T-cell (primary cell): ENCODE data around the gene TENT4B. TPM values are rescaled to one million over a fixed set of nuclear protein-coding genes. Genes with fewer than 3 reads are reported as not detected.

ENCODE experiments used
- ATAC-seq, 4 experiments: fragments of 200-7000 bp in 3 of 4; fragments of 150-1000 bp in 1 of 4; cut with Tn5 transposase; replicated peaks in 1 of 4; 1 replicate in 3 of 4; 2 replicates in 1 of 4; pipeline ENCODE4 v1.10.0; 2021; ENCODE audit warnings: moderate library complexity in 3 of 4, mild to moderate bottlenecking in 2 of 4, moderate number of reproducible peaks in 1 of 4
- CTCF ChIA-PET, 2 donors: fragments of 300-600 bp; sonication (Branson Sonifier 250); formaldehyde crosslinking; loops; one replicate each; lab custom pipeline; 2022; ENCODE audit warnings: antibody characterized with exemption in 2 of 2; lab: Charles Lee
- POLR2A ChIA-PET, 2 donors: fragments of 300-600 bp; sonication (Branson Sonifier 250); formaldehyde crosslinking; loops; one replicate each; lab custom pipeline; 2022; ENCODE audit warnings: antibody characterized with exemption in 2 of 2; lab: Charles Lee
- DNase-seq, 35 experiments: peaks; one replicate each; pipeline versions ENCODE4 v3.0.0 to v3.0.0-alpha.2; 2013 to 2023
- H3K27ac ChIP-seq: one replicate; pipeline ENCODE4 v1.5.1; 2013; ENCODE audit warnings: low read length
- H3K27me3 ChIP-seq, 2 experiments: replicated peaks in 1 of 2; 1 replicate in 1 of 2; 2 replicates in 1 of 2; pipeline versions ENCODE4 v1.6.1 to v1.7.0; 2013; ENCODE audit warnings: low read length in 1 of 2, mixed read lengths in 1 of 2; ENCODE audit not compliant: control insufficient read depth in 2 of 2, insufficient read depth in 2 of 2; ENCODE audit errors: extremely low read depth in 1 of 2
- H3K36me3 ChIP-seq, 2 donors: 1 replicate in 1 of 2; 2 replicates in 1 of 2; pipeline versions ENCODE4 v1.6.1 to v1.7.0; 2013; ENCODE audit warnings: low read length in 1 of 2; ENCODE audit not compliant: control insufficient read depth in 2 of 2, insufficient read depth in 1 of 2; ENCODE audit errors: extremely low read depth in 1 of 2
- H3K4me1 ChIP-seq, 2 experiments: 1 replicate in 1 of 2; 2 replicates in 1 of 2; pipeline versions ENCODE4 v1.6.1 to v1.7.0; 2013; ENCODE audit warnings: low read length in 2 of 2, mixed read lengths in 1 of 2; ENCODE audit not compliant: insufficient read depth in 2 of 2, control insufficient read depth in 1 of 2; ENCODE audit errors: extremely low read depth in 1 of 2
- H3K4me3 ChIP-seq, 2 donors: 1 replicate in 1 of 2; 2 replicates in 1 of 2; pipeline versions ENCODE4 v1.5.1 to v1.7.0; 2013; ENCODE audit warnings: mild to moderate bottlenecking in 2 of 2, low read length in 1 of 2, moderate library complexity in 1 of 2; ENCODE audit not compliant: control insufficient read depth in 1 of 2; ENCODE audit errors: extremely low read depth in 1 of 2
- H3K9me3 ChIP-seq: 2 replicates; pipeline ENCODE4 v1.7.0; 2013
- H3K27ac Mint-ChIP-seq, 2 donors: one replicate each; pipeline ENCODE4 v1.8.0; 2020 to 2021; ENCODE audit warnings: mild to moderate bottlenecking in 2 of 2, mixed read lengths in 2 of 2
- H3K27me3 Mint-ChIP-seq, 2 donors: one replicate each; pipeline ENCODE4 v1.8.0; 2021 to 2022; ENCODE audit warnings: mixed read lengths in 2 of 2
- H3K36me3 Mint-ChIP-seq: one replicate; pipeline ENCODE4 v1.8.0; 2021; ENCODE audit warnings: mixed read lengths
- H3K4me1 Mint-ChIP-seq, 3 donors: one replicate each; pipeline ENCODE4 v1.8.0; 2020 to 2022; ENCODE audit warnings: mixed read lengths in 3 of 3, mild to moderate bottlenecking in 1 of 3
- H3K4me3 Mint-ChIP-seq, 3 donors: one replicate each; pipeline ENCODE4 v1.8.0; 2020 to 2022; ENCODE audit warnings: mild to moderate bottlenecking in 3 of 3, mixed read lengths in 3 of 3, moderate library complexity in 3 of 3
- H3K9me3 Mint-ChIP-seq, 3 donors: one replicate each; pipeline ENCODE4 v1.8.0; 2020 to 2022; ENCODE audit warnings: mixed read lengths in 3 of 3
- WGBS: methylation state at CpG from one replicate; pipeline ENCODE4 v1.1.5; 2013; ENCODE audit warnings: missing lambda C conversion rate; ENCODE audit not compliant: insufficient coverage; 5-methylcytosine and 5-hydroxymethylcytosine counted together
- total RNA-seq, 35 experiments: library from RNA in 6 of 35; stranded (reverse) in 6 of 35; fragments of 120-200 nt in 1 of 35; gene quantifications; one replicate each; pipeline versions ENCODE4 v1.2.1 to v1.2.4 and lab custom pipeline; 2013 to 2026

Gene TENT4B
- total RNA-seq, 5 donors from 2014 or later (not counting 1 experiment from before 2014, with no cell fraction given) = 20.2 to 31.9 (median 20.9) TPM

DNA sequence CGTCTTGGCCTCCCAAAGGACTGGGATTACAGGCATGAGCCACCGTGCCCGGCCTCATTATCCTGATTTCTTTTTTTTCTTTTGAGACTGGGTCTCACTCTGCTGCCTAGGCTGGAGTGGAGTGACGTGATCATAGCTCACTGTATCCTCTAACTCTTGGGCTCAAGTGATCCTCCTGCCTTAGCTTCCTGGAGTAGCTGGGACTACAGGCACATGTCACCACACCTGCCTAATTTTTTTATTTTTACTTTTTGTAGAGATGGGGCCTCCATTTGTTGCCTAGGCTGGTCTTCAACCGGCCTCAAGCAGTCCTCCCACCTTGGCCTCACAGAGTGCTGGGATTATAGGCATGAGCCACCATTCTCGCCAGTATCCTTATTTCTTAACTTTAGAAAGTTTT is 3.5 kb downstream of the TENT4B start:
- H3K27ac Mint-ChIP-seq = peak overlapping the region; percentile 69
- no peaks in the 10 kb centered on the region for H3K27me3 Mint-ChIP-seq
- Histone ChIP-seq H3K4me1 (peaks cover 34 to 47% of the 10 kb centered on the region in 2 experiments), H3K27me3 (no peaks in the 10 kb centered on the region), H3K9me3 (no peaks in the 10 kb centered on the region), H3K36me3 (no peaks in the 10 kb centered on the region), H3K27ac (no peak overlapping the region), H3K4me3 (no peak overlapping the region)
- WGBS = 100% methylated on average over 1 of the region's 6 CpGs
- H3K36me3 Mint-ChIP-seq = peaks cover 14% of the 10 kb centered on the region
- no peak for DNase-seq
- no peaks in the 10 kb centered on the region for H3K9me3 Mint-ChIP-seq
- no peak for ATAC-seq
- peak overlapping the region; percentile 49 to 90 (median 87) for H3K4me3 Mint-ChIP-seq
- ChIA-PET POLR2A (interaction anchor here in 1 of 2 donors (0.7 kb wide), 1 partner anchor 10 kb away, joined by 3 read pairs; no protein-coding TSS in a partner anchor), CTCF (interaction anchor here in 1 of 2 donors (0.9 kb wide), 1 partner anchor 54 kb away, joined by 3 read pairs; no protein-coding TSS in a partner anchor)
- peaks cover 69 to 78% (median 70%) of the 10 kb centered on the region in 3 donors for H3K4me1 Mint-ChIP-seq

DNA sequence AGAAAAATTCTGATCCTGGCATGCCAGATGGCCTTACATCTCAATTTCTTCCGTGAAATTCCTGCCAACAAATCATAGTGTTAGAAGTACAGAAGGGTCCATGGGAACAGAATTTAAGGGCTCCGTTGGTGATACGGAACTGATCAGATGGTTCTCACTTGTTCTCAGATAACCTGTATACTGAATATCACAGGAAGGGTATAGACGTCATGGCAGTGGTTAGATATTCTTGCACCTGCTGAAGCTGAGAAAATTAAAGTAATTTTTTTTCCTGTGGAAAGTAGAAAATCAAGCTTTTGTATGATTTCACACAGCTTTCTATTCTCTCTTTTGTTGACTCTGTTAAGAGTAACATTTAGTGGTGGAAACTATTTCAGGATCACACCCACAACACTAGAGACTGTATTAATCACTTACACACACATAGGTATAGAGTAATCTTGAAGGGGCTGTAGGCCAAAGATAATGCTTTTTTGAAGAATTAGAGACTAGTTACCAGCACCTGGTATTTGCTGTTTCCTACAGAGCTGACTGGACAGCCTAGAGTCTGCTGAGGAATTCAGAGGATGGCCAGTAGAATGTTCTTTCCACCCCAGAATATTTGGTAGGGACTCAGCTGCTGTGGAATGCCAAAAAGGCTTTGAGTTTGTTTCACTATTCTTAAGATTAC is 7.5 kb downstream of the TENT4B start:
- H3K27me3 Mint-ChIP-seq = no peaks in the 10 kb centered on the region
- peak overlapping the region; percentile 64 to 76 for H3K27ac Mint-ChIP-seq
- Histone ChIP-seq H3K27ac (peak overlapping the region; percentile 62), H3K36me3 (no peaks in the 10 kb centered on the region), H3K9me3 (no peaks in the 10 kb centered on the region), H3K4me3 (no peak overlapping the region), H3K27me3 (no peaks in the 10 kb centered on the region), H3K4me1 (peaks cover 25 to 34% of the 10 kb centered on the region in 2 experiments)
- ATAC-seq (peak; percentile 41 to 86 (median 62)), DNase-seq (peak in 3 of 35 experiments; percentile 4 to 62 (median 21))
- H3K4me1 Mint-ChIP-seq = peaks cover 67 to 72% (median 70%) of the 10 kb centered on the region in 3 donors
- ChIA-PET POLR2A (interaction anchor here (0.6 to 0.7 kb wide), 3 partner anchors 33 to 136 kb away, joined by 3 read pairs; partner anchors contain the start of gene CNEP1R1 (in 1 of the 2)), CTCF (interaction anchor here (0.6 to 1.7 kb wide), 8 partner anchors 28 to 646 kb away, joined by 3 to 12 read pairs (median 4); no protein-coding TSS in a partner anchor)
- no peaks in the 10 kb centered on the region for H3K9me3 Mint-ChIP-seq
- H3K4me3 Mint-ChIP-seq = peak overlapping the region in 1 of 3 donors; percentile 66
- H3K36me3 Mint-ChIP-seq = peaks cover 19% of the 10 kb centered on the region
- 18% methylated on average over 2 of the region's 4 CpGs for WGBS

DNA sequence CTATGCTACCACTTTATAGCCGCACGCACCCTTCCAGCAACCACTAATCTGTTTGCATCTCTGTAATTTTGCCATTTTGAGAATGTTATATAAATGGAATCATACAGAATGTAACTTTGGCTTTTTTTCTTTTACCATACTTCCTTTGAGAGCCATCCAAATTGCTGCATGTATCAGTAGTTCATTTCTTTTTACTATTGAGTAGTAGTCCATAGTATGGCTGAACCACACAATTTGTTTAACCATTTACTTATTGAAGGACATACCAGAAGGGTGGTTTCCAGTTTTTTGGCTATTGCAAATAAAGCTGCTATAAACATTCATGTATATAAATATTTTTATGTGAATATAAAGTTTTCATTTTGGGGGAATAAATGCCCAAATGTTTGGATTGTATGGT is 8.8 kb downstream of the TENT4B start:
- WGBS = no CpG with 5 or more reads among the region's 2 CpGs
- H3K36me3 ChIP-seq = no peaks in the 10 kb centered on the region
- Mint-ChIP-seq H3K36me3 (peaks cover 20% of the 10 kb centered on the region), H3K9me3 (no peaks in the 10 kb centered on the region), H3K4me3 (peak overlapping the region in 2 of 3 donors; percentile 3 to 4), H3K4me1 (peaks cover 67 to 72% (median 68%) of the 10 kb centered on the region in 3 donors), H3K27me3 (no peaks in the 10 kb centered on the region), H3K27ac (peak overlapping the region; percentile 37 to 59)
- H3K9me3 ChIP-seq = no peaks in the 10 kb centered on the region
- no peak for DNase-seq
- no peaks in the 10 kb centered on the region for H3K27me3 ChIP-seq
- ATAC-seq = no peak
- H3K27ac ChIP-seq = no peak overlapping the region
- ChIA-PET CTCF (interaction anchor here in 1 of 2 donors (1.6 to 1.7 kb wide), 2 partner anchors 48 to 644 kb away, joined by 4 to 12 read pairs; no protein-coding TSS in a partner anchor), POLR2A (interaction anchor here in 1 of 2 donors (0.5 kb wide), 1 partner anchor 40 kb away, joined by 3 read pairs; no protein-coding TSS in a partner anchor)
- H3K4me3 ChIP-seq = no peak overlapping the region
- H3K4me1 ChIP-seq = peaks cover 22 to 31% of the 10 kb centered on the region in 2 experiments

- Mint-ChIP-seq H3K4me3 (no peak overlapping the region), H3K27me3 (no peaks in the 10 kb centered on the region), H3K4me1 (peaks cover 61 to 70% (median 64%) of the 10 kb centered on the region in 3 donors), H3K9me3 (no peaks in the 10 kb centered on the region), H3K36me3 (peaks cover 10% of the 10 kb centered on the region), H3K27ac (peak overlapping the region in 1 of 2 donors; percentile 25)
- DNase-seq (no peak), ATAC-seq (no peak)
- POLR2A ChIA-PET = no interaction called here
- Histone ChIP-seq H3K9me3 (no peaks in the 10 kb centered on the region), H3K27me3 (no peaks in the 10 kb centered on the region), H3K4me3 (no peak overlapping the region), H3K4me1 (peaks cover 22 to 37% of the 10 kb centered on the region in 2 experiments), H3K36me3 (no peaks in the 10 kb centered on the region), H3K27ac (no peak overlapping the region)
- no CpG with 5 or more reads among the region's 2 CpGs for WGBS
- CTCF ChIA-PET = interaction anchor here in 1 of 2 donors (1.4 kb wide), 1 partner anchor 48 kb away, joined by 5 read pairs; no protein-coding TSS in a partner anchor
Measured at GRCh38 chr16:50165473-50165872, 12.4 kb downstream of the TENT4B start.

GRCh38 chr16:50166511-50167500 is 13.7 kb downstream of the TENT4B start:
- Histone ChIP-seq H3K4me1 (peaks cover 22 to 26% of the 10 kb centered on the region in 2 experiments), H3K27me3 (no peaks in the 10 kb centered on the region), H3K36me3 (no peaks in the 10 kb centered on the region), H3K4me3 (no peak overlapping the region), H3K27ac (no peak overlapping the region), H3K9me3 (no peaks in the 10 kb centered on the region)
- CTCF ChIA-PET = interaction anchor here (0.5 to 1.7 kb wide), 11 partner anchors 9 to 759 kb away, joined by 3 to 7 read pairs (median 4); partner anchors contain the start of gene CNEP1R1 (in 1 of the 2)
- POLR2A ChIA-PET = interaction anchor here (0.6 to 1.4 kb wide), 7 partner anchors 10 to 89 kb away, joined by 3 to 12 read pairs (median 6); no protein-coding TSS in a partner anchor
- H3K27me3 Mint-ChIP-seq = no peaks in the 10 kb centered on the region
- peaks cover 9% of the 10 kb centered on the region for H3K36me3 Mint-ChIP-seq
- H3K4me1 Mint-ChIP-seq = peaks cover 57 to 67% (median 57%) of the 10 kb centered on the region in 3 donors
- peak overlapping the region; percentile 11 to 58 (median 24) for H3K4me3 Mint-ChIP-seq
- ATAC-seq = peak in 1 of 4 experiments; percentile 29
- WGBS = 60% methylated on average over 4 of the region's 9 CpGs
- H3K9me3 Mint-ChIP-seq = no peaks in the 10 kb centered on the region
- peak overlapping the region; percentile 24 to 63 for H3K27ac Mint-ChIP-seq
- DNase-seq = no peak
